ENCODE data around the gene INSRR.

DNA sequence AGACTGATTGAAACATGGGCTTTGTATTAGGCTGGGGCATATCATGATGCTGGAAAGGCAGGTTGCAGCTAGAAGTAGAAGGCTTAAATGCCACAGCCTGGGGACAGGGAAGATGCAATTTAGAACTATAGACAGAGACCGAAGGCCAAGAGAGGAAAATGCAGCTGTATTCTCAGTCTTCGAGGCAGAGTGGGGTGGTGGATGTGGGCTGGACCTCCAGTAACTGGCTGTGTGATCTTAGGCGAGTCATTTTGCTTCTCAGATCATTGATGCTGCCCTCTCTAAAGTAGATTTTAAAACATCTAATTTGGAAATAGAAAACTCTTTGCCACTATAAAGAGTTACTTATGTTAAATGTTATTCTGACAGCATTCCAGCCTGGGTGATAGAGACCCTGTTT, 24.6 kb downstream of the INSRR start:
- TF ChIP-seq POLR2A (IDR thresholded peaks at IDR 0.05; ENCODE audit: low read depth, low read length) = no peak
- TF ChIP-seq POLR2AphosphoS5 (IDR thresholded peaks at IDR 0.05; ENCODE audit: low read depth, low read length) = no peak
